ENCODE measurements around the gene SCGB3A1.

Gene SCGB3A1, protein sequence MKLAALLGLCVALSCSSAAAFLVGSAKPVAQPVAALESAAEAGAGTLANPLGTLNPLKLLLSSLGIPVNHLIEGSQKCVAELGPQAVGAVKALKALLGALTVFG

DNA sequence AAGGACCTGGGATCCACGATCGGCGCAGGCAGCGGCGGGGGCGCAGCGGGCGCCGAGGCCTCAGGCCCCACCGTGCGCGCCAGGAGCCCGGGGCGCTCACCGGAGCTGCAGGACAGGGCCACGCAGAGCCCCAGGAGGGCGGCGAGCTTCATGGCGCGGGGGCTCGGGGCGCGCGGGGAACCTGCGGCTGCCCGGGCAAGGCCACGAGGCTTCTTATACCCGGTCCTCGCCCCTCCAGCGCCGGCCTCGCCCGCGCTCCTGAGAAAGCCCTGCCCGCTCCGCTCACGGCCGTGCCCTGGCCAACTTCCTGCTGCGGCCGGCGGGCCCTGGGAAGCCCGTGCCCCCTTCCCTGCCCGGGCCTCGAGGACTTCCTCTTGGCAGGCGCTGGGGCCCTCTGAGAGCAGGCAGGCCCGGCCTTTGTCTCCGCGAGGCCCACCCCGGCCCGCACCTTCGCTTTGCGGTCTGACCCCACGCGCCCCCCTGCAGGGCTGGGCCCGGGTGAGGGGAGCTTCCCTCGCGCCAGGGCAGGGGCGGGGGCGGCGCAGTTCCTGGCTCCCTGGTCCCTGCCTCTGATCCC lies at the start of gene SCGB3A1:
Gene SCGB3A1, minus strand, starts transcription at position 189 of the 577 bp plus-strand sequence. Its CDS starts 37 bp downstream, at position 152.
- no peak for DNase-seq (ENCODE audit: low read depth)

DNA sequence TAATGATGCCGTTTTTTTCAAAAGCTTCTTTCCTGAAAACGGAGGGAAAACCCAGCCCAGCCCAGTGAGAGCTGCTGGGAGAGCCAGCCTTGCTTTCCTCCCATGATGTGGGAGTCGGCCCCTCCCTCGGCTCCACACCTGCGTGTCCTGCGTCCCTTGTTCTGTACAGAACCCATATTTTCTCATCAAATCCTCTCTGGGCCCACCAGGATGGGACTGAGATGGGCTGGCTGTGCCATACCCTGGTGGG lies 49.2 kb upstream of the SCGB3A1 start:
- no peak for DNase-seq (ENCODE audit: low read depth)

DNA sequence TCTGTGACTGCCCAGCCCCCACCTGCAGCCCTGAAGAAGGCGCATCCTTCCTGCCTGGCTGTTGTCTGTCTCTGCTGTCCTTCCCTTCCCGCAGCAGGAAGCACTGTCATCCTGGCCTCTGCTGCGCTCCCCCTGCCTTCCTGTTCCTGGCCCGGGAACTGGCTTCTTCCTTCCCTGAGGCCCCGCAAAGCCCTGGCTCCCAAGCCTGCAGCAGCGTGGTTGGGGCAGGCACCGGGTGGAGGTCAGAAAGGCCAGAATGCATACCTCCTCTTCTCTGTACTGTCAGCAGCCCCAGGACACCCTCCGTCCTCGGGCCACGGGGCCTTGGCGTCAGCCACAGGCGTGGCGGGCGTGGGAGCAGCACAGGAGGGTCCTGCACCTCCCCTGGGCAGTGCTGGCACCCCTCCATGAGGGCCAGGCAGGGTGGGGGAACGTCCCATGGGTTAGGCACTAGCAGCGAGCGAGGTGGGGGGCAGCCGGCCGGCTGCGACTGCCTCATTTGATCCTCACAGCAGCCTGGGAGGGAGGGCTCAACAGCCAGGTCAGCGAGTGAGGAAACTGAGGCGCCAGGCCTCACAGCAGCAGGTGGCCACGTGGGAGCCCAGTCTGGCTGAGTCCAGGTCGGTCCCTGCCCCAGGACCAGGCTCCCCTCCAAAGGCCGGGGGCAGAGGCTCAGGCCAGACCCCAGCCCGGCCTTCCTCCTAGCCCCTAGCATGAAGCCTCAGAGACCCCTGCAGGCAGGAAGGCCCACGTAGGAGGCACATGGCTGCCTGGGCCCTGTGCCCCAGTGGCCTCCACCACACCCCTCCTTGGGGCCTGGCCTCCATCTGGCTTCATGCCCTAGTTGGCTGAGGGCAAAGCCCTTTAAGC lies 48.7 kb upstream of the SCGB3A1 start:
- DNase-seq (ENCODE audit: low read depth): no peak

DNA sequence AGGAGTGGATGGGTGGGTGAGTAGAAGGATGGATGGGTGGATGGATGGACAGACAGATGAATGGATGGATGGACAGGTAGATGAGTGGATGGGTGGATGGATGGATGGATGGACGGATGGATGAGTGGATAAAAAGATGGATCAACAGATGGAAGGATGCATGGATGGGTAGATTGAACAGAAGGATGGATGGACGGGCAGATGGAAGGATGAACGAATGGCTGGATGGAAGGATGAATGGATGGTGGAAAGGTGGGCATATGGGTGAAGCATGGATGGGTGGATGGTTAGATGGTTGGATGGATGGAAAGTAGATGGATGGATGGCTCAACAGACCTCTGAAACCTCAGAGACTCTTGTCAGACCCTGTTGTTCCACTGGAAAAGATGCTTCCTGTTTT lies 48.0 kb upstream of the SCGB3A1 start:
- no peak for DNase-seq (ENCODE audit: low read depth)

DNA sequence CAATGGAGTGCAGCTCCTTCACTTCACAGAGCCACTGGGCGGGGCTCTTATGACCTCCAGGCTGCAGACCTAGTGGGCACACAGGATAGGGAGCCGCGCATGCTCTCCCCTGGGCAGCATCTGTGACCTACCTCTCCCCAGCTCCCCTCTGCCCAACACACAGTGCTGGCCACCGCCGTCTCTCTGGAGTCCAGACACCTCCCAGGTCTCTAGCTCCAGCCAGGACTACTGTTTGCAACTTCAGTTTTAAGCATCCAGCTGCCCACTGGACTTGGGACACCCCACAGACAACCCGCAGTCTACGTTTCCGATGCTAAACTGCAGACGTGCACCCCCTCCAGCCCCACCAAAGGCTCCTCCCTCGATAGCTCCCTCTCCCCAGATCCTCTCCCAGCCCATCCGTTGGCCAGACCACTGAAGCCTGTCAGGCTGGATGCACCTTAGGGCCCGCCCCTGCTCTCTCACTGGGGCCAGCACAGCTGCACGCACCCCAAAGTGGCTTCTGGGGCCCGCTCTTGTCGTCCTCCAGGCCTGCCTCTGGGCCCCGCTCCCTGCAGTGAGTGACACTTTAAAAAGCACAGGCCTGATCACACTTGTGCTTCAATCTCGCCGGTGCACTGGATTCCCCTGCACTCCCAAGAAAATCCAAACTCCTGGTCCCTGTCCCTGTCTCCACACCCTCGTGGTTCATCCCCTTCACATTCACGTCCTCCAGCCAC lies 46.8 kb upstream of the SCGB3A1 start:
- no peak for DNase-seq (ENCODE audit: low read depth)

DNA sequence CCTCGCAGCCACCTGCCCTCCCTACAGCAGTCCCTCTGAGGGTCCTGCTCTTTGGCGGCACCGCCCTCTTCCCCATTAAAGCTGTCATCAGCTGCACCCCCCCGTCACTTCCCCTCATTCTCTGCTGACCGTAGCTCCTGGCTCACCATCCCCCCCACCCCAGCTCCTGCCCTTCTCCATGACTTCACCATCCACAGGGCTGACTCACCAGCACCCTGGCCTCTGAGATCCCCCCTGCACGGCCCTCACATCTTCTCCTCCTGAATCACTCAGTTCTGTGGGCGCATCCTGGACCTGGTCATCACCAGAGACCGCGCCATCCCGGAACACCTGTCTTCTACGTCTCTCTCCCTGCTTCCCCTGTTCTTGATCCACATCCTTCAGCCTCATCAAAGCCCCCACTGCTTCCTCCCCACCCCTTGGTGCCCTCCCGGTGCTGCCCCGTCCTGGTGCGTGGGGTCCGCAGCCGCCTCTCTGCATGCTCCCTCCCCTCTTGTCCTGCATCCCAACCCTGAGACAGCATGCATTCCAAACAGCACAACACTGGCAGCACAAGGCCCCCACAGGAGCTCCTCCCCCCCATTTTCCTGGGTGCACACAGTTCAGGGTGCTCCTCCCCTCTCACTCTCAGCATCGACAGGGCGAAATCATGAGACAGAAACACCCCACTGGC lies 45.2 kb upstream of the SCGB3A1 start:
- DNase-seq (ENCODE audit: low read depth): no peak

DNA sequence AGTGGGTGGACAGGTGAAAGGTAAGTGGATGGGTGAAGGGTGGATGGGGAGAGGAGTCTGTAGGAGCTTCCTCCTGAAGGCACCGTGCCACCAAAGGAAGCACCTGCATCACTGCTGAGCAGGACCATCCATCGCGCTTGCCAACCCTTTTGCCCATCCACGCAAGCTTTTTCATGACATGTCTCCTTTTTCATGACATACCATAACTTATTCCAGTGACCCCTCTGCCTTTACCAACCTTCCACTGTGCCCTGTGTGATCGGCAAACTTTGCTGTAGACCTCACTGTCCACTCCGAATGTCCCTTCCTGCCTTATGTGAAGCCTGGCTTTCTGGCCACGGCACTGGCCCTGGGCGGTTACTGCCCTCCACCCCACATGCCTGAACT lies 44.7 kb upstream of the SCGB3A1 start:
- no peak for DNase-seq (ENCODE audit: low read depth)

DNA sequence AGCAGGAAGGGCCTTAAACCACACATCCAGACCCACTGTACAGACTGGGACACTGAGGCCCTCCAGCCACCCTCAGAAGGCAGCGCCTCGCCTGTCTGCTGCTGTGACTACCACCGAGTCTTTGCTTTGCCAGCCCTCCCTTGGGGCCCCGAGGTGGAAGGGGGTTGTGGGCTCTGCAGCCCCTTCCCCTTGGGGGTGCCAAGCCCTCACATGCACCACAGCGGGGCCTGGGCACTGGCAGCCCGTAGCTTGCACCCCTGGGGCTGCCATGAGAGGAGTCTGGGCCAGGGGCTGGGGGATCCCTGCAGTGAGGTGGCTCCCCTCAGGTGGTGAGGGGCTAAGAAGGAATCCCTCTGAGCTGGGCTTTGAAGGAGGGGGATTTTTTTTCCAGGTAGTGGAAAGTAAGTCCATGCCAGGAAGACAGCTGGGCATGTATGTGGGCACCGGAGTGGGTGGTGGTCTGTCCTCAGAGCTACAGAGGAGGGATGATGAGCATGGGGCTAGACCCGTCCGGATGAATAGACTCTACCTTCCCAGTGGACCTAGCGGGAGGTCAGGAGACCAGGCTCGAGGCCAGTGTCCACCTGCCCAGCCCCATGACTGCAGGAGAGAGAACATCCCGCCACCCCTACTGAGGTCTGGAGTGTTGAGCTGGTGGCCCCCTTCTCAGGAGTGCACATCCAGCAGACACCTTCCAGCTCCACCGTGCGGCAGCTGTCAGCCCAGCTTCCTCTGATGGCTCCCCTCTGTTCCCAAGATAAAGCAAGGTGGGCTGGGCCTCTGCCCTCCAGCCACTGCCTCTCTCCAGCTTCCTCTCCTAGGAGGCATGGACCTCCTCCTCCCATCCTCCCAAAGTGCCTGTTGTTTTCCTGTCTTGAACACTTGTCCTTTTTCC lies 42.2 kb upstream of the SCGB3A1 start:
- DNase-seq (ENCODE audit: low read depth): no peak

DNA sequence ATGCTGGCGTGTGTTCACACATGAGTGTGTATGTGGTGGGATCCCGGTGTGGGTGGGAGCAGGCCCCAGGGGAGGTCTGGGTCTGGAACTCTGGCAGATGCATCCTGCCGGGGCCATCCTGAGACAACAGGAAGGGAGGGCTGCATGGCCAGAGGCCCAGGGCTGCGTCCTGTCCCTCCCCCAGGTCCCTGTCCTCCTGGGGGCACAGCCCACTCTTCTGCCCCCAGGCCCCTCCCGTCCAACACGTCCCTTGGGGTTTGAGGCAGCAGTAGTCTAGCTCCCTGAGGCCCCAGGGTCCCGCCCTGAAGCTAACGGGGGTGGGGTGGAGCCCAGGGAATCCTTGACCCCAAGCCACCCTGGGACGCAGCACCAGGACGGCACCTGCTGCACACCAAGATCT lies 41.5 kb upstream of the SCGB3A1 start:
- no peak for DNase-seq (ENCODE audit: low read depth)

DNA sequence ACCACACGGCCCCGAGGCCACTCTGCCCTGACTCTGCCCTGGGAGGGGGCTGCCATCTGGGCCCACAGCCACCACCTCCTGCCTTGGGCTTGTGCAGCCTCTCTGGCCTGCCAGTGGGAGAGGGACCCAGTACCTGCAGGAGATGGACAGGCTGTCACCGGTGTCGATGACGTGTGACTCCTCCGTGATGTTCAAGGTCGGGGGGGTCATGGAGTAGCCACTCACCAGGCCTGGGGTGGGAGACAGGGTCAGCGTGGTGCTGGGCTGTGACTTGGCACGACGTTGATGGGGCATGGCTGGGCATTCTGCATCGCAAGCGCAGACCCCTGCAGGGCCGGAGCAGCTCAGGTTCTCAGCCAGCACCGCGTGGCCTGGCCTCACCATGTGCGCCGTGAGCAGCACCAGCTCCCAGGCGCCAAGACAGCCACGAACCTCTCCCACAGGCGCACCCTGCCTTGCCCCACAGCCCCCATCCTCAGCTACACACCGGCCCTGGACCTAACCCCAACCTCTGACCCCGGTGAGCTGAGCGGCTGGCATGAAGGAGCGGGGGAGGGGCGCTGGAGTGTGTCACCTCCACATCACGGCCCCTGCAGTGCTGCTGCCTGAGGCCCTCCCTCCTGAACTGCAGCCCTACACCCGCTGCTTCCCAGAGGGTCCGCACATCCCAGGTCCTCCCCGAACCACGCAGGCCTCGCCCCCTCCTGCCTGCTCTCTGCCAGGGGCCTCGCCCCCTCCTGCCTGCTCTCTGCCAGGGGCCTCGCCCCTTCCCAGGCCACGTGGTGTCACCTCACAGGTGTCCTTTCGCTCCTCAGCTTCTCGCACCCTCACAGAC lies 40.5 kb upstream of the SCGB3A1 start:
- DNase-seq (ENCODE audit: low read depth): no peak

DNA sequence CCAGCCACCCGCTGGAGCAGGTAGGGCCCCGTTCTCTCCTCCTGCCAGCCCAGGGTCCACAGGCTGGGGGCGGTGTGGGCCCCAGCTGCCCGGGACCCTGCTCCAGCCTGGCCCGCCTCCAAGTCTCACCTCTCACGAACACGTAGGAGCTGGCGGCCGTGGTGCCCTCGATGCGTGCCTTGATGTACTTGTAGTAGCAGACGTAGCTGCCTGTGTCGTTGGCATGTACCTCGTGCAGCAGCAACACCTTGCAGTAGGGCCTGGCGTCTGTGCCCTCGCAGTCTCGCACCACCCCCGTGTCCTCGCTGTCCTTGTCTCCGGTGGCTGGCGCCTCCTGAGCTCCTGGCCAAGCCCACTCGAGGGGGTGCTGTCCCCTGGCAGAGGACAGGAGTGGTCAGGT lies 39.1 kb upstream of the SCGB3A1 start:
- DNase-seq (ENCODE audit: low read depth): no peak

DNA sequence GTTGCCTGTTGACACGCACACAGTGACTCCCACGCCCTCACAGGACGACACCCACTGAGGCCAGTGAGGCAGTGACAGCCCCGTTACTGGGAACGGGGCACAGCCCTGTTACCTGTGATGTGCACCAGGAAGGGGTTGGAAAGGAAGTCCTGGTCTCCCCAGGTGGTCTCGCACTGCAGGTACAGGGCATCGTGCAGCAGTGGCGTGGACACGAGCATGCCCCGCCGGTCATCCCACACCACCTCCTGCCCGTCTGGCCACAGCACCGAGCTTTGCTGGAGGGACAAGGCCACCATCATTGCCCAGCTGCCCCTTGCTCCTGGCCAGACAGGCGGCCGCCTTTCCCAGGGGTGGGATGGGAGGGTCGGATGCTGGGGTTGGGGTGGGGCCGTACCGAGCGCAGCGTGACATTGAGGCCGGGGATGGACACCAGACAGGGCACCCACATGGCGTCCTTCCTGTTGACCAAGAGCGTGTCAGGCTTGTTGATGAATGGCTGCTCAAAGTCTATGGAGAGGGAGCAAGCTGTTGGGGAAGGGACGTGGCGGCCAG lies 38.6 kb upstream of the SCGB3A1 start:
- no peak for DNase-seq (ENCODE audit: low read depth)

DNA sequence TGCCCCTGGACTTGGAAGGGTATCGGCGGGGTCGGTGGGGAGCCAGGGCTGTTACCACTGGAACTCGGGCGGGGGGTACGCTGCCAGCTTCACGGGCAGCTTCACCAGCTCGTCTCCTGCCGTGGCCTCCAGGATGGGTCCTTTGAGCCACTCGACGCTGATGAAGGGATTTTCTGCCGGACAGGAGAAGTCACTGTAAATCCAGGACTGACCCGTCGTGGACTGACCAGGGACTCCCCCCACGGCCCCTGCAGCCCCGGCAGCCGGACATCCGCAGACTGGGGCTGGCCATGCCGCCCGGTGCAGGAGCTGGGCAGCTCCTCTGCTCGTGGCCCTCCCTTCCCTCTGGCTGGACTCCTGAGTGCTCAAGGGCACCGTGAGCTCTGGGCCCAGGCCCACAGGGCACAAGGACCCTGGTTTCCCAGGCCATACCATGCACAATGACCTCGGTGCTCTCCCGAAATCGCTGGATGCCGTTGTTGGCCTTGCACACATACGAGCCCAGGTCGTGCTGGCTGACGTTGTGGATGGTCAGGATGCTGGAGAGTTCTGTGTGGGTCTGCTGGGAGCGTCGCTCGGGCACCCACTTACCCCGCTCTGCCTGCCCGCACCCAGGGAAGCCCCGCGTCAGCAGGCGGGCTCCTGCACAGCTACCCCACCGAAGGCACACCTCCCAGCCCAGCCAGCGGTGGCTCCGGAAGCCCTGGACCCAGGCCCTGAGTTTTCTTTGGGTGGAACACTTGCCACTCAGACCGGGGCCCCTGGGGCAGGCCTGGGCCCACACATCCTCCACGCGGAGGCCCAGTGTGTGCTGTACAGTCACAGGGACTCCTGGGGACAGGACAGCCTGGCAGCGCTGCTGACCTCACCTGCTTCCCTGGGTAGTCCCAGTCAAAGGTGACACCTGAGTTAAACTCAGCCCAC lies 37.8 kb upstream of the SCGB3A1 start:
- DNase-seq (ENCODE audit: low read depth): no peak

DNA sequence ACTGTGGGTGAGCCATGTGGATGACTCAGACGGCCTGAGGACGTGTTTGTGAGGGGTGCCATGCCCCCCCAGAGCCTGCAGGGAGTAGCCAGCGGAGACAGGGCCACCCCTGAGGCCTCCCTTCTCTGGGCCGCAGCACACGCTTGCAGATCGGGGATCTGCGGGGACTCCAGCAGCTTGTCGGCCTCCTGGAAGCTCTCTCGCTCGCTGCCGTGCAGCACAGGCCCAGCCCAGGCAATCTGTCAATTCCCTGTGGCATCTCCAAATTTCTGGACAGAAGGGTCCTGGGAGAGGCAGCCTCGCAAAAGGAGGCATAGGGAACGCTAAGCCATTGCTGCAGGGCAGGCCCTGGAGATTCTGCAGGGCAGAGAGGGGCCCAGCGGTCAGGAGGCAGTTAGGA lies 36.9 kb upstream of the SCGB3A1 start:
- DNase-seq (ENCODE audit: low read depth): no peak

DNA sequence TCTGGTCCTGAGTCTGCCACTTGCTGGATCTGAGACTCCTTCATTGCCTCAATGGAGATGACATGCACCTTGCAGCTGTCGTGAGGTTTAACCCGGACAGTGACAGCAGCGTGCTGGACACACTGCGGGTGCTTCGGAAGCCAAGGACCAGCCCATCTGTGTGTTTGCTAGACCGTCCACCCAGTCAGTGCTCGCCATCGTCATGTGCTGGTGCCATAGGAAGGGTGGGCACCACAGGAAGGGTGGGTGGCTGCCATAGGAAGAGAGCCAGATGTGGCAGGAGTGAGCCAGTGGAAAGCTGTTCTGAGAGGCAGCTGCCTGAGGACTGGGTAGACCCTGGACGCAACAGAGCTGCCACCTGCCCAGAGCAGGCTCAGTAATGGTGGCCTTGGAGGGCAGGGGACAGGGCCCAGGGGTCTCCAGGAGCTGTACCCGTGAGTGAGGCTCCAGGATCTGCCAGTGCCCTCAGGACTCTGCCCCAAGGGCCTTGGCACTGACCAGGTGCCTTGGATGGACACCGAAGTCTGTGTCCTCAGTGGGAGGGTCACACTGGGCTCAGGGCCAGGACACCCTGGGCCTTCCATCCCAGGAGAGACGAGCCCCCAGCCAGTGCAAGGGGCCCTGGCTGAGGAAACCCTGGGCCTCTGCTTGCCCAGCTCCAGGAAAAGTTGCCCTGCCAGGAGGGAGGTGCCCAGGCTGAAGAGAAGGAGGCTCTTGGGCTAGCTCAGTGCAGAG lies 36.3 kb upstream of the SCGB3A1 start:
- no peak for DNase-seq (ENCODE audit: low read depth)

DNA sequence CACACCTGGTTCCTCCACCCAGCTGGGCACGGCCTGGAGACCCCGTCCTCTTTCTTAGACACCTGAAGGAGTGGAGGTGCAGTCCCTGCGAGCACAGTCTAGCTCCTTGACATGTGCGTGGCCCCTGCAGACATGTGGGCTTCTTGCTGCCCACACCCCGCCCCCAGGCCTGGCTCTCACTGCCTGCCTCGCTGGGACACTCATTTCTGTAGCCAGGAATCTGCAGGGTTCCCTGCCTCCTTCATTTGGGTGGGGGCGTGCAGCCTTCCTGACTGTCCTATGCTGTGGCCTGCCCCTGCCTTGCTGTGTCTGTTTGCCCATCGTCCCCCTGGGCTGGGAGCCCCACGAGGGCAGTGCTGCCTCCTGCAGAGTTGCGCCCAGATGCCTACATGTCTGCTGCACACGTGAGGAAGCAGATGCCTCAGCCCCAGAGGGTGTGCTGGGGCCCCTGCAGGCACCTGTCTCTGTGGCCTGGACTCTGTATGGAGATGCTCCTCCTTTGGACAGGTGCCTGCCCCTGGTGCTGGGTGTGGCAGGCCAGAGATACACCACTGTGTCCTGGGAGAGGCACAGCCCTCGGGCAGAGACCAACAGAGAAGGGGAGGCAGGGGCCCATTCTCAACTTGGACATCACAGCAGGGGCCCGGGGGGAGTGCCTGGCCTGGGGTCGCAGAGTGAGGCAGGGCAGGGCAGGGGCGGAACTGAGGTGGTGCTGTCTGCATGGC lies 35.5 kb upstream of the SCGB3A1 start:
- no peak for DNase-seq (ENCODE audit: low read depth)

DNA sequence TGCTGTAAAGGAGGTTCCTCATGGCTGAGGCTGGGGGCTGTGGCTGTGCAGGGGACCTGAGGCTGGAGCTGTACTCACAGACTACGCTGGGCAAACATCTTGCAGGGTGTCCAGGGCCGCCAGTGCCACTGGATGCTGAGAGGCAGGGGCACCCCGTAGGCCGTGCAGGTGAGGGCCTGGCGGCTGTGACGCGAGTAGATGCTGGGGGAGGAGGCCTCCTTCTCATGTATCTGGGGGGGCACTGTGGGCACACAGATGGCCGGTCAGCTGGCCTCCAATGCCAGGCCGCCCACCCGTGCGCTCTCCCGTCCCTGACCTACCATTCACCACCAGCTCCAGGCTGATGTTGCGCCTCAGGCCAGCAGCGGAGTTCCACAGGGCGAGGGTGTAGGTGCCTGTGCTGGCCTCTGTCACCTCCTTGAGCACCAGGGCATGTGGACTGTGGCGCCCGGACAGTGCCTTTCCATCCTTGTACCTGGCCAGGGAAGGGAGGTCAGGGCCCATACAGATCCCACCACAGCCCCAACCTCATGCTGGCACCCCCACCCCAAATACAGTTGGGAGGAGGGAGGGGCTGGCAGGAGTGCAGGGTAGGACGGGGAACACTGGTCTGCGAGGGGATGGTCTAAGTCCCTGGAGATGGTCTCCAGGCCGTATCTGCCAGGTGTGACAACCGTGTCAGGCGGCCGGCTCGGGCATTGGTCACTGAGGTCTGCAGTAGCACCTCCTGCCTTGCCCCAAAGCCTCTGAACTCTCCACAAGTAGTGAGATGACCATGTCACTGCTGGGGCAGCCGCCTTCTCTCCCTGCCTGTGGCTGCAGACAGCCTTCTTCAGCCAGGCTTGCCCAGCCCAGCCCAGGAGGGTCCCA lies 34.7 kb upstream of the SCGB3A1 start:
- DNase-seq (ENCODE audit: low read depth): no peak
